Gastroesophageal sphincter (tissue), 4 donors: ENCODE results near the gene TSHZ2. TPM values are rescaled to one million over a fixed set of nuclear protein-coding genes. Genes with fewer than 3 reads are reported as not detected.

Experiments
- ATAC-seq: fragments of 150-250 bp; one replicate; pipeline ENCODE4 v1.9.1; 2016; ENCODE audit warnings: mild to moderate bottlenecking, moderate library complexity
- H3K27ac ChIP-seq, 4 donors: fragments of 200-600 bp; sonication (generic) in 3 of 4; 1 replicate in 3 of 4; 2 replicates in 1 of 4; pipeline ENCODE4 v1.5.1; 2016 to 2019
- H3K27me3 ChIP-seq: fragments of 200-600 bp; sonication (generic); one replicate; pipeline ENCODE4 v1.5.1; 2019
- H3K36me3 ChIP-seq, 2 donors: fragments of 200-600 bp; sonication (generic); one replicate each; pipeline ENCODE4 v1.5.1; 2019; ENCODE audit warnings: control low read depth in 1 of 2
- H3K4me1 ChIP-seq, 3 donors: fragments of 200-600 bp; sonication (generic); 1 replicate in 2 of 3; 2 replicates in 1 of 3; pipeline ENCODE4 v1.5.1; 2016 to 2019; ENCODE audit warnings: control low read depth in 2 of 3
- H3K4me3 ChIP-seq, 2 donors: fragments of 200-600 bp; sonication (generic); one replicate each; pipeline ENCODE4 v1.5.1; 2019; ENCODE audit warnings: mild to moderate bottlenecking in 1 of 2, moderate library complexity in 1 of 2
- H3K9me3 ChIP-seq, 3 donors: fragments of 200-600 bp; sonication (generic); one replicate each; pipeline ENCODE4 v1.5.1; 2017 to 2019; ENCODE audit warnings: control low read depth in 2 of 3
- EP300 ChIP-seq: sonication (generic); formaldehyde crosslinking; IDR thresholded peaks from one replicate; pipeline ENCODE4 v1.6.1; 2017; ENCODE audit warnings: antibody characterized with exemption, mild to moderate bottlenecking
- POLR2A ChIP-seq, 2 donors: fragments of 450-650 bp; IDR thresholded peaks; one replicate each; pipeline ENCODE4 v1.6.1; 2017; ENCODE audit warnings: antibody characterized with exemption in 2 of 2, mild to moderate bottlenecking in 2 of 2, moderate library complexity in 1 of 2
- POLR2AphosphoS5 ChIP-seq: sonication (generic); formaldehyde crosslinking; IDR thresholded peaks from one replicate; pipeline ENCODE4 v1.6.1; 2017; ENCODE audit warnings: antibody characterized with exemption
- WGBS, 2 donors: methylation state at CpG; one replicate each; pipeline ENCODE4 v1.1.5; 2018; ENCODE audit warnings: low coverage in 1 of 2; 5-methylcytosine and 5-hydroxymethylcytosine counted together
- total RNA-seq, 4 donors: library from RNA; depleted of rRNA; stranded (reverse); fragments of >200 nt; gene quantifications; one replicate each; pipeline ENCODE4 v1.1.0, GENCODE V29; 2016
- TF ChIP-seq, protein P1 (sequence below), 4 experiments: fragments of 200-600 bp in 2 of 4; fragments of 450-650 bp in 2 of 4; sonication (generic) in 1 of 4; IDR thresholded peaks; one replicate each; pipeline ENCODE4 v1.5.1; 2017 to 2019; ENCODE audit warnings: antibody characterized with exemption in 4 of 4, mild to moderate bottlenecking in 2 of 4, moderate library complexity in 2 of 4

The TSHZ2 gene
- total RNA-seq, 4 donors from 2014 or later, result 9.9 to 21.3 (median 12.2) TPM

DNA sequence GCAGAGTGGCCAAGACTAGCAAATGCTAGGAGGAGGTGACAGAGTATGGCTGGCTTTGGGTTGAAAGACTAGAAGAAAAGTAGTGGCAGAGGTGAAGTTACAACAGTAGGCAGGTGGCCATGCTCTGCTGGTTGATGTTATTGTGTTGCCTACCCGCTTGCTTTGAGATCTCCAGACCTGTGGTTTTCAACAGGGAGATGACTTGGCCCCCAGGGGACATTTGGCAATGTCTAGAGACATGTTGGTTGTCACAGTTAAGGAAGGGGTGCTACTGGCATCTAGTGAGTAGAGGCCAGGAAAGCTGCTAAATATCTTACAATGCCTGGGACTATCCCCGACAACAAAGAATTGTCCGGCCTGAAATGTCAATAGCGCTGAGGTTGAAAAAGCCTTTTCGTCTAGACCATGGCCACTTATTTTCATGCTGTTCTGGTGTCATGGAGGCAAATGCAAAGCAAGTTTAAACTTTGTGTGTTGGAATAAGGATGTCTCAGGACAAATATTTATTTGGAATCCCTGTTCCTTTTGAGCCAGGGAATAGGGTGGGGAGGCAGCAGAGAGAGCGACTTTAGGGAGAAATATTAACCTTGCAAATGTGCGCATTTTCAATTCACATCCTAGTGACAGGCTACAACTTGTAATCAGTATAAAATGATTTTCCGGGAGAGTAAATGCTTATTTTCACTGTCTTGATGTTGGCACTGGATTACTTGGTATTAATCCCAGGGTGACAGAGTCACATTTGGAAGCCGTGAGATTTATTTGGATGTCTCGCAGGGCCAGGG is 417.6 kb downstream of the TSHZ2 start:
- H3K36me3 ChIP-seq, result no peaks in the 10 kb centered on the region
- TF ChIP-seq, protein P1, sequence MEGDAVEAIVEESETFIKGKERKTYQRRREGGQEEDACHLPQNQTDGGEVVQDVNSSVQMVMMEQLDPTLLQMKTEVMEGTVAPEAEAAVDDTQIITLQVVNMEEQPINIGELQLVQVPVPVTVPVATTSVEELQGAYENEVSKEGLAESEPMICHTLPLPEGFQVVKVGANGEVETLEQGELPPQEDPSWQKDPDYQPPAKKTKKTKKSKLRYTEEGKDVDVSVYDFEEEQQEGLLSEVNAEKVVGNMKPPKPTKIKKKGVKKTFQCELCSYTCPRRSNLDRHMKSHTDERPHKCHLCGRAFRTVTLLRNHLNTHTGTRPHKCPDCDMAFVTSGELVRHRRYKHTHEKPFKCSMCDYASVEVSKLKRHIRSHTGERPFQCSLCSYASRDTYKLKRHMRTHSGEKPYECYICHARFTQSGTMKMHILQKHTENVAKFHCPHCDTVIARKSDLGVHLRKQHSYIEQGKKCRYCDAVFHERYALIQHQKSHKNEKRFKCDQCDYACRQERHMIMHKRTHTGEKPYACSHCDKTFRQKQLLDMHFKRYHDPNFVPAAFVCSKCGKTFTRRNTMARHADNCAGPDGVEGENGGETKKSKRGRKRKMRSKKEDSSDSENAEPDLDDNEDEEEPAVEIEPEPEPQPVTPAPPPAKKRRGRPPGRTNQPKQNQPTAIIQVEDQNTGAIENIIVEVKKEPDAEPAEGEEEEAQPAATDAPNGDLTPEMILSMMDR (IDR thresholded peaks at IDR 0.05), result no peak
- TF ChIP-seq POLR2A (IDR thresholded peaks at IDR 0.05), result no peak
- no peak for TF ChIP-seq EP300
- no peak for TF ChIP-seq POLR2AphosphoS5
- H3K27ac ChIP-seq, result no peak overlapping the region
- H3K4me3 ChIP-seq, result no peak overlapping the region
- WGBS, 2 donors, result 45 to 67% methylated on average over 5 to 8 of the region's 10 CpGs
- H3K9me3 ChIP-seq, result no peaks in the 10 kb centered on the region
- no peak for ATAC-seq
- H3K4me1 ChIP-seq, result no peaks in the 10 kb centered on the region
- H3K27me3 ChIP-seq, result no peaks in the 10 kb centered on the region

DNA sequence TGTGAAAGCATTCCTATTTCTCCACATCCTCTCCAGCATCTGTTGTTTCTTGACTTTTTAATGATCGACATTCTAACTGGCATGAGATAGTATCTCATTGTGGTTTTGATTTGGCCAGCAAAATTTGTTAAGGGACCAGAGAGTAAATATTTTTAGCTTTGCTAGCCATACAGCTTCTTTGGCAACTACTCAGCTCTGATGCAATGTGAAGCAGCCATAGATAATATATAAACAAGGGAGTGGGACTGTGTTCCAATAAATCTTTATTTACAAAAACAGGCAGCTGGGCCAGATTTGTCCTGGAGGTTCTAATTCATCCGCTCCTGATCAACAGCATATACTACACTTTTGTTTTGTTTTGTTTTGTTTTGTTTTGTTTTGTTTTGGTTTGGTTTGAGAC is 418.6 kb downstream of the TSHZ2 start:
- Histone ChIP-seq H3K4me3 (no peak overlapping the region), H3K27ac (no peak overlapping the region), H3K27me3 (no peaks in the 10 kb centered on the region), H3K9me3 (no peaks in the 10 kb centered on the region), H3K4me1 (no peaks in the 10 kb centered on the region), H3K36me3 (no peaks in the 10 kb centered on the region)
- ATAC-seq, result no peak
- 100% methylated on average over 1 to 2 of the region's 2 CpGs for WGBS, 2 donors
- TF ChIP-seq EP300 (no peak), POLR2AphosphoS5 (no peak), POLR2A (IDR thresholded peaks at IDR 0.05) (no peak)
- TF ChIP-seq, protein P1 (IDR thresholded peaks at IDR 0.05), result no peak

DNA sequence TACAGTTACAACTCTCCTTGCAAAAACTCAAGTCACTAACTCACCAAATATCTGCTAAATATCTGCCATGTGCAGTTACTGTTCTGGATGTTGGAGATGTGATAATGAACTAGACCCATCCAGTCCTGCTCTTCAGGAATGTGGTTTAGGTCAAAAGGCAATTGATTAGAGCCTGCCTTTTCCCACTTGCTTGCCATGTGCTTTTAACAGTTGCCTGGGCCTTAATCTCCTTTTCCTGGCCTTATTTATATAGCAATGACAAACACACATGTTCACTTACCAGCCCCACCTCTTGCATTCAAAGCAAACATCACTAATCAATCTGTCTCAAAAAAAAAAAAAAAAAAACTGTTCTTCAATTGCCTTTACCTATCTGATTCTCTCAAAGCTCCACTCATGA is 422.3 kb downstream of the TSHZ2 start:
- no peak overlapping the region for H3K4me3 ChIP-seq
- no peak for ATAC-seq
- no peaks in the 10 kb centered on the region for H3K36me3 ChIP-seq
- TF ChIP-seq EP300, result no peak
- no peak for TF ChIP-seq POLR2A (IDR thresholded peaks at IDR 0.05)
- TF ChIP-seq, protein P1 (IDR thresholded peaks at IDR 0.05), result no peak
- TF ChIP-seq POLR2AphosphoS5, result no peak
- no peak overlapping the region for H3K27ac ChIP-seq
- H3K27me3 ChIP-seq, result no peaks in the 10 kb centered on the region
- H3K4me1 ChIP-seq, result no peaks in the 10 kb centered on the region
- H3K9me3 ChIP-seq, result no peaks in the 10 kb centered on the region

DNA sequence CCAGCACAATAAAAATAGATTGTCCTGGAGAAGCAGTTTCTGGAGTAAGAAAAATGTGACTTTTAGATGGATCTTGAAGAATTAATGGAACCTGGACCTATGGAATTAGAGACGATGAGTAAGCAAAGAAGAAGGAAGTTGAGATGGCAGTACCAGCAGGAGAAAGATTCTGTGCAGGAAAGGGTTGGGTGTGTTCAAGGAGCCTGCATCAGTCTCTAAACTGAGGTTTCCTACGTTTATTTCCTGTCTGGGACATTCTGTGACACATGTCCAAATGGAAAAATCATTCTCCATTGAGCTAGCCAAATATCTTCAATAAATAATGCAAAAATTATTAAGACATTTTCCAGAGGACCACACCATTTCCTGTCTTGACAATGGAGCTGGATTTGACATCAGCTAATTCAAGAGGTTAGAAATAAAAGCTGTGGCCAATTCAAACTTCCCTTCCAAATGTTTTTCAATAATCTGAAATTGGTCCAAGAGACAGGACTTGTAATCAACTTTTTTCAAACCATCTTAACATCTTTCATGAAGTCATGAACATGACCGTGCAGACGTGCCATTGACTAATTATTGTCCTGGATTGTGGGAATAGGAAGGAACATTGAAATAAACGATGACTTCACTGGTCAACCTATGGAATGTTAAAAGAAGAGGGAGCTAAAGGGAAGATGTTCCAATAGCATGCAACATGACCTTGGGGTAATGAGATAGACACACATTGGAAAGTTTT is 423.2 kb downstream of the TSHZ2 start:
- Histone ChIP-seq H3K36me3 (no peaks in the 10 kb centered on the region), H3K4me3 (no peak overlapping the region), H3K9me3 (peaks cover 0 to 6% (median 0%) of the 10 kb centered on the region in 3 donors), H3K27me3 (no peaks in the 10 kb centered on the region), H3K27ac (no peak overlapping the region), H3K4me1 (no peaks in the 10 kb centered on the region)
- ATAC-seq, result no peak
- WGBS, 2 donors, result 35 to 47% methylated on average over 5 of the region's 5 CpGs
- TF ChIP-seq POLR2AphosphoS5, result no peak
- no peak for TF ChIP-seq POLR2A (IDR thresholded peaks at IDR 0.05)
- no peak for TF ChIP-seq EP300

DNA sequence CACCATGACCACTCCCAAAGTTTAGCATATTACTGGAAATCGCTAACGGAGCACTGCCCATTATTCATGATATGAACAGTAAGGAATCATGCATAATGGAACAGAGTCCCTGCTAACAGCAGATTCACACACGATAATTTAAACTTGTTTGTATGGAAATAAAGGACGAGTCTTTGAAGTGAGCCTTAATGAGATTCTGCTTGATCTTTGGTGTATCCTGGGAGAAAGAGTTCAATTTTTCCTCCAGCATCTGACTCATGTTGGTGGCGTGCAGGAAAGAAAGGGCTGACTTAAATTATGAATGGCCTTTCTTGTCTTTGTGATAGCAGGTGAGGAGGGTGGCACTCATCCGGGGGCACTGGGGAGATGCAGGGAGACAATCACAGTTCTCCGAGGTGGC is 426.9 kb downstream of the TSHZ2 start:
- Histone ChIP-seq H3K4me3 (no peak overlapping the region), H3K27ac (no peak overlapping the region), H3K9me3 (peaks cover 0 to 14% (median 0%) of the 10 kb centered on the region in 3 donors), H3K4me1 (no peaks in the 10 kb centered on the region), H3K27me3 (no peaks in the 10 kb centered on the region), H3K36me3 (no peaks in the 10 kb centered on the region)
- TF ChIP-seq POLR2A (IDR thresholded peaks at IDR 0.05) (no peak), EP300 (no peak), POLR2AphosphoS5 (no peak)
- TF ChIP-seq, protein P1 (IDR thresholded peaks at IDR 0.05), result no peak
- 80 to 87% methylated on average over 7 of the region's 7 CpGs for WGBS, 2 donors
- ATAC-seq, result no peak
